Endothelial cell of umbilical vein (primary cell): ENCODE results near the gene MASP2. TPM values are rescaled to one million over a fixed set of nuclear protein-coding genes. Genes with fewer than 3 reads are reported as not detected.

Experiments used
- BruUV-seq: library from RNA; stranded (reverse); fragments of 400-500 nt; replicated peaks from 2 replicates; lab custom pipeline; 2021; lab: Mats Ljungman, UMichigan
- CTCF ChIA-PET: fragments of 300-600, 350-600 bp; sonication (Branson Sonifier 250); formaldehyde crosslinking; loops from one replicate; lab custom pipeline; 2021; ENCODE audit warnings: antibody characterized with exemption, inconsistent platforms; lab: Charles Lee
- POLR2A ChIA-PET: fragments of 300-600, 350-600 bp; sonication (Branson Sonifier 250); formaldehyde crosslinking; loops from one replicate; lab custom pipeline; 2021; ENCODE audit warnings: antibody characterized with exemption, inconsistent platforms; lab: Charles Lee
- DNase-seq: peaks from one replicate; pipeline ENCODE4 v3.0.0-alpha.2; 2011; ENCODE audit warnings: low read depth, low spot score
- FAIRE-seq: peaks from 2 replicates; lab custom pipeline; 2011; peaks lifted over from hg19 to GRCh38; lab: Jason Lieb, UNC
- H2AFZ ChIP-seq: 2 replicates; pipeline ENCODE4 v1.6.0; 2012; ENCODE audit warnings: low read depth, low read length, control low read depth, inconsistent platforms
- H3K27ac ChIP-seq: 2 replicates; pipeline ENCODE4 v1.5.1; 2011; ENCODE audit warnings: low read depth, mild to moderate bottlenecking, control low read depth, low read length, moderate library complexity; ENCODE audit not compliant: insufficient read depth
- H3K27me3 ChIP-seq, 2 experiments: 2 replicates each; pipeline versions ENCODE4 v1.6.0 to v1.6.1; 2011; ENCODE audit warnings: low read length in 2 of 2, mixed read lengths in 1 of 2; ENCODE audit not compliant: control insufficient read depth in 2 of 2, insufficient read depth in 2 of 2
- H3K36me3 ChIP-seq, 2 experiments: 2 replicates in 1 of 2; 3 replicates in 1 of 2; pipeline ENCODE4 v1.5.1; 2011; ENCODE audit warnings: low read length in 2 of 2, mild to moderate bottlenecking in 1 of 2, moderate library complexity in 1 of 2; ENCODE audit not compliant: control insufficient read depth in 2 of 2, insufficient read depth in 2 of 2; ENCODE audit errors: extremely low read depth in 1 of 2
- H3K4me1 ChIP-seq: 3 replicates; pipeline ENCODE4 v1.5.1; 2011; ENCODE audit warnings: mild to moderate bottlenecking, low read length; ENCODE audit not compliant: control insufficient read depth, insufficient read depth; ENCODE audit errors: extremely low read depth
- H3K4me2 ChIP-seq: 2 replicates; pipeline ENCODE4 v1.6.1; 2011; ENCODE audit warnings: low read length, control low read depth, mixed read lengths; ENCODE audit not compliant: insufficient read depth
- H3K4me3 ChIP-seq, 3 experiments: fragments of 200-600 bp in 1 of 3; sonication (generic), shearing (Covaris generic) in 1 of 3; replicated peaks in 1 of 3; 2 replicates each; pipeline ENCODE4 v1.5.1; 2011 to 2016; ENCODE audit warnings: control low read depth in 3 of 3, low read length in 3 of 3, mild to moderate bottlenecking in 2 of 3, inconsistent platforms in 1 of 3, low read depth in 1 of 3, moderate library complexity in 1 of 3; ENCODE audit not compliant: insufficient read depth in 1 of 3
- H3K79me2 ChIP-seq: 2 replicates; pipeline ENCODE4 v1.6.0; 2012; ENCODE audit warnings: low read length, inconsistent platforms; ENCODE audit not compliant: control insufficient read depth, insufficient read depth
- H3K9ac ChIP-seq: replicated peaks from 2 replicates; pipeline ENCODE3; 2011; ENCODE audit warnings: low read length, control low read depth; ENCODE audit not compliant: insufficient read depth; ENCODE audit errors: extremely low read depth
- H3K9me1 ChIP-seq: replicated peaks from 3 replicates; pipeline ENCODE4 v1.6.0; 2011; ENCODE audit warnings: mild to moderate bottlenecking, low read length; ENCODE audit not compliant: control insufficient read depth, insufficient read depth; ENCODE audit errors: extremely low read depth
- H3K9me3 ChIP-seq: replicated peaks from 2 replicates; pipeline ENCODE4 v1.5.1; 2012; ENCODE audit warnings: low read length, inconsistent platforms; ENCODE audit not compliant: control insufficient read depth, insufficient read depth
- H4K20me1 ChIP-seq: replicated peaks from 2 replicates; pipeline ENCODE3; 2011; ENCODE audit warnings: mild to moderate bottlenecking, low read length; ENCODE audit not compliant: control insufficient read depth, insufficient read depth; ENCODE audit errors: extremely low read depth
- CTCF ChIP-seq, 2 donors: IDR thresholded peaks; 1 replicate in 1 of 2; 2 replicates in 1 of 2; pipeline ENCODE4 v1.5.1; 2011; ENCODE audit warnings: low read length in 2 of 2, mild to moderate bottlenecking in 2 of 2, moderate library complexity in 2 of 2, control low read depth in 1 of 2, inconsistent platforms in 1 of 2, low read depth in 1 of 2; ENCODE audit not compliant: insufficient read depth in 1 of 2; ENCODE audit errors: extremely low read depth in 1 of 2
- EZH2 ChIP-seq: IDR thresholded peaks from 2 replicates; pipeline ENCODE4 v1.6.1; 2012; ENCODE audit warnings: borderline replicate concordance, low read depth, mild to moderate bottlenecking, moderate library complexity, low read length, inconsistent platforms; ENCODE audit not compliant: severe bottlenecking
- FOS ChIP-seq: IDR thresholded peaks from 2 replicates; pipeline ENCODE4 v1.6.1; 2011; ENCODE audit warnings: mild to moderate bottlenecking, low read length, moderate library complexity, borderline replicate concordance; ENCODE audit not compliant: insufficient read depth
- GATA2 ChIP-seq: IDR thresholded peaks from 2 replicates; pipeline ENCODE4 v1.7.0; 2011; ENCODE audit warnings: low read depth, mild to moderate bottlenecking, moderate library complexity, mixed read lengths, low read length; ENCODE audit not compliant: insufficient read length, insufficient read depth
- JUN ChIP-seq: IDR thresholded peaks from 2 replicates; pipeline ENCODE4 v1.6.1; 2011; ENCODE audit warnings: borderline replicate concordance, low read depth; ENCODE audit not compliant: insufficient read length, insufficient read depth
- MAX ChIP-seq: IDR thresholded peaks from 2 replicates; pipeline ENCODE4 v1.6.1; 2011; ENCODE audit not compliant: insufficient read depth, insufficient read length
- MYC ChIP-seq: IDR thresholded peaks from one replicate; pipeline ENCODE4 v1.6.1; 2011; ENCODE audit warnings: mild to moderate bottlenecking, low read depth, low read length
- POLR2A ChIP-seq: IDR thresholded peaks from 2 replicates; pipeline ENCODE4 v1.6.1; 2012; ENCODE audit warnings: low read depth, mild to moderate bottlenecking, control low read depth, low read length
- POLR2AphosphoS5 ChIP-seq: IDR thresholded peaks from 2 replicates; pipeline ENCODE4 v1.6.1; 2012; ENCODE audit warnings: low read depth, mild to moderate bottlenecking, control low read depth, low read length, moderate library complexity; ENCODE audit not compliant: insufficient read depth
- dilution Hi-C: fragments of 300-500 bp; cut with MboI; formaldehyde crosslinking; loops from one replicate; pipeline ENCODE4 v1.15.0; 2019; ENCODE audit warnings: low sequenced_read_pairs; ENCODE audit not compliant: extremely low pct_ligation_motif_present
- intact Hi-C: fragments of 100-400 bp; cut with micrococcal nuclease; formaldehyde crosslinking; loops from one replicate; pipeline ENCODE4 v1.10.0; 2022
- polyA plus RNA-seq, 4 experiments: library from polyadenylated mRNA; depleted of rRNA in 3 of 4; stranded (reverse) in 3 of 4; unstranded in 1 of 4; fragments of >200 nt; gene quantifications; 2 replicates each; pipeline versions ENCODE4 v1.2.1 to v1.2.3, GENCODE V29; 2011 to 2012; ENCODE audit warnings: missing spikeins in 1 of 4
- total RNA-seq: library from RNA; stranded (reverse); gene quantifications from 2 replicates; pipeline ENCODE4 v1.2.3, GENCODE V29; 2021

Gene MASP2
- total and polyA plus RNA-seq, 2 donors (not counting 3 experiments of a cell fraction or from before 2014, with no cell fraction given), result 0.53 TPM; not detected in 1

- intact Hi-C loops, result no loop called here
- Histone ChIP-seq H4K20me1 (no peaks in the 10 kb centered on the region), H2AFZ (no peak overlapping the region), H3K36me3 (no peaks in the 10 kb centered on the region), H3K4me2 (no peak overlapping the region), H3K27ac (no peak overlapping the region), H3K27me3 (no peaks in the 10 kb centered on the region), H3K79me2 (no peaks in the 10 kb centered on the region), H3K9me1 (no peaks in the 10 kb centered on the region), H3K4me3 (no peak overlapping the region), H3K9ac (no peak overlapping the region), H3K4me1 (no peaks in the 10 kb centered on the region), H3K9me3 (no peaks in the 10 kb centered on the region)
- no TSS peak for BruUV-seq
- TF ChIP-seq GATA2 (no peak), EZH2 (no peak)
- DNase-seq, result no peak
- ChIA-PET POLR2A (no interaction called here), CTCF (no interaction called here)
- no peak for FAIRE-seq
- dilution Hi-C loops, result no loop called here
Measured at GRCh38 chr1:11044086-11044848, 2.8 kb downstream of the MASP2 start.

GRCh38 chr1:11042995-11043874, 3.8 kb downstream of the MASP2 start:
- H3K27ac ChIP-seq, result no peak overlapping the region
- H3K27me3 ChIP-seq, result no peaks in the 10 kb centered on the region
- intact Hi-C loops (no loop called here), dilution Hi-C loops (no loop called here)
- H3K79me2 ChIP-seq, result no peaks in the 10 kb centered on the region
- H2AFZ ChIP-seq, result no peak overlapping the region
- no peak overlapping the region for H3K4me2 ChIP-seq
- no peak overlapping the region for H3K4me3 ChIP-seq
- no peak for DNase-seq
- POLR2A ChIA-PET, result no interaction called here
- no peaks in the 10 kb centered on the region for H3K36me3 ChIP-seq
- H3K9me1 ChIP-seq, result no peaks in the 10 kb centered on the region
- CTCF ChIA-PET, result interaction anchor here (1.4 kb wide), 1 partner anchor 17 kb away, joined by 3 read pairs; the partner anchor contains the start of gene SRM
- no peak for TF ChIP-seq FOS
- TF ChIP-seq POLR2AphosphoS5, result no peak
- TF ChIP-seq CTCF (IDR thresholded peaks at IDR 0.05; ENCODE audit: extremely low read depth in 1 of 2, insufficient read depth in 1 of 2, low read depth in 1 of 2, low read length in 2 of 2), result no peak
- no peak for TF ChIP-seq MAX
- TF ChIP-seq EZH2, result no peak
- TF ChIP-seq POLR2A, result no peak
- no peak for TF ChIP-seq MYC
- no peak for TF ChIP-seq JUN
- TF ChIP-seq GATA2, result no peak
- H3K9ac ChIP-seq, result no peak overlapping the region
- H3K9me3 ChIP-seq, result no peaks in the 10 kb centered on the region
- no TSS peak for BruUV-seq
- H4K20me1 ChIP-seq, result no peaks in the 10 kb centered on the region
- FAIRE-seq, result no peak
- H3K4me1 ChIP-seq, result no peaks in the 10 kb centered on the region
